Activated CD4-positive, CD25-positive, alpha-beta regulatory T cell treated with anti-CD3 and anti-CD28 coated beads, Interleukin-2, amount 50 U/mL, for 16 hours (primary cell): ENCODE measurements around the gene METTL3.

Experiments
- DNase-seq: peaks from one replicate; pipeline ENCODE4 v3.0.0-alpha.2; 2020; ENCODE audit warnings: low read depth, low spot score

METTL3 gene

GRCh38 chr14:21476925-21477681 lies 34.0 kb downstream of the METTL3 start, which contains the start of the genes RAB2B and TOX4:
TSS of gene RAB2B (minus strand) at chr14:21476959. CDS start at chr14:21476872, 87 bp downstream.
TSS of gene TOX4 (plus strand) at chr14:21477195. CDS start at chr14:21477279, 84 bp downstream.
- DNase-seq: peak; percentile 92

- peak; percentile 71 for DNase-seq
Observed at GRCh38 chr14:21476523-21476924, 34.6 kb downstream of the METTL3 start.

- DNase-seq: no peak
Observed at GRCh38 chr14:21475767-21476522, 35.2 kb downstream of the METTL3 start.

- no peak for DNase-seq
Observed at GRCh38 chr14:21467616-21468015, 43.5 kb downstream of the METTL3 start.

GRCh38 chr14:21455912-21456667 lies 55.0 kb downstream of the METTL3 start, which contains the start of gene CHD8:
TSS of gene CHD8 (minus strand) at chr14:21456123. CDS start at chr14:21431643, 24,480 bp downstream.
- peak; percentile 100 for DNase-seq

GRCh38 chr14:21455592-21455911 lies 55.6 kb downstream of the METTL3 start:
- DNase-seq: no peak

- DNase-seq: no peak
Observed at GRCh38 chr14:21454843-21455544, 56.1 kb downstream of the METTL3 start.

- no peak for DNase-seq
Observed at GRCh38 chr14:21449899-21450216, 61.3 kb downstream of the METTL3 start.
